Measurements from ENCODE around the gene FABP6.

DNA sequence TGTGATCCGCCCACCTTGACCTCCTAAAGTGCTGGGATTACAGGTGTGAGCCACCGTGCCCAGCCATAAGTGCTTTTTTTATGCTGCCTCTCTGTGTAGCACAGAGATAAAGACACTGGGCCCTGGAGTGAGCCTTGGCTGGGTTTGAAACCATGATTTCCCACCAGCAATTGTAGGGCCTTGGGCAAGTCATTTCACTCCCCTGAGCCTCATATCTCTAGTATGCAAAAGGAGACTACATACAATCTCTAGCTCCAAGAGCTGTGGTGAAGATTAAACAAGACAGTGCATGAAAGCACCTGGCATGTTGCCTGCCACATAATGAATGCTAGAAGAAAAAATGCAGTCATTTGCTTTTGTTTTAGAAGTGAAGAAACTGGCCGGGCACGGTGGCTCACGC, 3.9 kb downstream of the FABP6 start:
- TF ChIP-seq, protein P1, sequence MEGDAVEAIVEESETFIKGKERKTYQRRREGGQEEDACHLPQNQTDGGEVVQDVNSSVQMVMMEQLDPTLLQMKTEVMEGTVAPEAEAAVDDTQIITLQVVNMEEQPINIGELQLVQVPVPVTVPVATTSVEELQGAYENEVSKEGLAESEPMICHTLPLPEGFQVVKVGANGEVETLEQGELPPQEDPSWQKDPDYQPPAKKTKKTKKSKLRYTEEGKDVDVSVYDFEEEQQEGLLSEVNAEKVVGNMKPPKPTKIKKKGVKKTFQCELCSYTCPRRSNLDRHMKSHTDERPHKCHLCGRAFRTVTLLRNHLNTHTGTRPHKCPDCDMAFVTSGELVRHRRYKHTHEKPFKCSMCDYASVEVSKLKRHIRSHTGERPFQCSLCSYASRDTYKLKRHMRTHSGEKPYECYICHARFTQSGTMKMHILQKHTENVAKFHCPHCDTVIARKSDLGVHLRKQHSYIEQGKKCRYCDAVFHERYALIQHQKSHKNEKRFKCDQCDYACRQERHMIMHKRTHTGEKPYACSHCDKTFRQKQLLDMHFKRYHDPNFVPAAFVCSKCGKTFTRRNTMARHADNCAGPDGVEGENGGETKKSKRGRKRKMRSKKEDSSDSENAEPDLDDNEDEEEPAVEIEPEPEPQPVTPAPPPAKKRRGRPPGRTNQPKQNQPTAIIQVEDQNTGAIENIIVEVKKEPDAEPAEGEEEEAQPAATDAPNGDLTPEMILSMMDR (IDR thresholded peaks at IDR 0.05): no peak
- TF ChIP-seq EP300 (IDR thresholded peaks at IDR 0.05): no peak
- TF ChIP-seq POLR2A (IDR thresholded peaks at IDR 0.05): no peak
- no peak for TF ChIP-seq POLR2AphosphoS5 (IDR thresholded peaks at IDR 0.05)

Measured in suprapubic skin (tissue), 4 donors.